HG03108 (cell line): Measurements from ENCODE around the gene CHIT1.
"Not testable (repeated sequence)": the region's sequence is repeated elsewhere in the genome, so short reads cannot be mapped to it uniquely, and the experiment has no call there.

Experiments used
- ATAC-seq: cut with Tn5 transposase; IDR thresholded peaks from one replicate; pipeline ENCODE4 v1.9.1; 2021; ENCODE audit warnings: moderate library complexity; ENCODE audit not compliant: unreplicated experiment

The CHIT1 gene

GRCh38 chr1:203266140-203266539 is 36.7 kb upstream of the CHIT1 start:
- not testable (repeated sequence) for ATAC-seq

GRCh38 chr1:203265541-203265940 is 36.1 kb upstream of the CHIT1 start:
- no peak for ATAC-seq

- ATAC-seq = no peak
These were observed 34.6 kb upstream of the CHIT1 start for GRCh38 chr1:203264052-203264501.

- no peak for ATAC-seq
These were observed 34.0 kb upstream of the CHIT1 start for GRCh38 chr1:203263496-203263895.

- not testable (repeated sequence) for ATAC-seq
These were observed 27.2 kb upstream of the CHIT1 start for GRCh38 chr1:203256636-203257035.

- ATAC-seq = not testable (repeated sequence)
These were observed 25.3 kb upstream of the CHIT1 start for GRCh38 chr1:203254782-203255181.

- no peak for ATAC-seq
These were observed 23.2 kb upstream of the CHIT1 start for GRCh38 chr1:203252678-203253077.

- no peak for ATAC-seq
These were observed 22.0 kb upstream of the CHIT1 start for GRCh38 chr1:203251466-203251865.

- ATAC-seq = no peak
These were observed 21.4 kb upstream of the CHIT1 start for GRCh38 chr1:203250911-203251310.

- no peak for ATAC-seq
These were observed 15.3 kb upstream of the CHIT1 start for GRCh38 chr1:203244776-203245175.

- ATAC-seq = not testable (repeated sequence)
These were observed 12.2 kb upstream of the CHIT1 start for GRCh38 chr1:203241708-203242107.

GRCh38 chr1:203239526-203240305 is 10.2 kb upstream of the CHIT1 start:
- no peak for ATAC-seq

- no peak for ATAC-seq
These were observed 9.6 kb upstream of the CHIT1 start for GRCh38 chr1:203239081-203239480.

- no peak for ATAC-seq
These were observed 9.1 kb upstream of the CHIT1 start for GRCh38 chr1:203238535-203238934.

- ATAC-seq = not testable (repeated sequence)
These were observed 5.4 kb upstream of the CHIT1 start for GRCh38 chr1:203234901-203235300.

- ATAC-seq = no peak
These were observed 803 bp downstream of the CHIT1 start for GRCh38 chr1:203228670-203229069.

- ATAC-seq = no peak
These were observed 1.9 kb downstream of the CHIT1 start for GRCh38 chr1:203227371-203228083.

GRCh38 chr1:203225071-203225470 is 4.4 kb downstream of the CHIT1 start:
- ATAC-seq = no peak

- no peak for ATAC-seq
These were observed 6.3 kb downstream of the CHIT1 start for GRCh38 chr1:203223012-203223775.

GRCh38 chr1:203219934-203220333 is 9.5 kb downstream of the CHIT1 start:
- no peak for ATAC-seq

GRCh38 chr1:203219171-203219570 is 10.3 kb downstream of the CHIT1 start:
- no peak for ATAC-seq
